Upper lobe of left lung (tissue), 6 donors: ENCODE results near the gene OR2T1. TPM values are rescaled to one million over a fixed set of nuclear protein-coding genes. Genes with fewer than 3 reads are reported as not detected.

Experiments
- ATAC-seq, 2 donors: fragments of 200-7000 bp; cut with Tn5 transposase; one replicate each; pipeline ENCODE4 v1.9.1; 2022; ENCODE audit warnings: mild to moderate bottlenecking in 2 of 2, moderate library complexity in 2 of 2; ENCODE audit not compliant: low FRiP score in 2 of 2
- DNase-seq, 2 donors: peaks; one replicate each; pipeline ENCODE4 v3.0.0-alpha.2; 2019 to 2020
- H3K27ac ChIP-seq, 4 donors: fragments of 200-600 bp; sonication (generic); one replicate each; pipeline ENCODE4 v1.5.1; 2016 to 2019
- H3K27me3 ChIP-seq, 4 donors: fragments of 200-600 bp; sonication (generic); one replicate each; pipeline ENCODE4 v1.5.1; 2017 to 2019
- H3K36me3 ChIP-seq, 4 donors: fragments of 200-600 bp; sonication (generic); one replicate each; pipeline ENCODE4 v1.5.1; 2016 to 2019
- H3K4me1 ChIP-seq, 4 donors: fragments of 200-600 bp; sonication (generic); one replicate each; pipeline ENCODE4 v1.5.1; 2018 to 2019
- H3K4me3 ChIP-seq, 4 donors: fragments of 200-600 bp; sonication (generic); one replicate each; pipeline ENCODE4 v1.5.1; 2017 to 2019; ENCODE audit warnings: mild to moderate bottlenecking in 2 of 4, moderate library complexity in 1 of 4
- H3K9me3 ChIP-seq, 4 donors: fragments of 200-600 bp; sonication (generic); one replicate each; pipeline ENCODE4 v1.5.1; 2018 to 2019
- CTCF ChIP-seq, 6 experiments: fragments of 450-650 bp in 4 of 6; fragments of 200-600 bp in 2 of 6; sonication (generic) in 2 of 6; IDR thresholded peaks; one replicate each; pipeline ENCODE4 v1.5.1; 2016 to 2019; ENCODE audit warnings: antibody characterized with exemption in 6 of 6
- EP300 ChIP-seq, 4 donors: sonication (generic); formaldehyde crosslinking; IDR thresholded peaks; one replicate each; pipeline ENCODE4 v1.5.1; 2017; ENCODE audit warnings: antibody characterized with exemption in 4 of 4, control low read depth in 2 of 4
- POLR2A ChIP-seq, 4 donors: fragments of 450-650 bp; IDR thresholded peaks; one replicate each; pipeline ENCODE4 v1.5.1; 2016 to 2017; ENCODE audit warnings: antibody characterized with exemption in 4 of 4, mild to moderate bottlenecking in 2 of 4
- POLR2AphosphoS5 ChIP-seq, 2 donors: sonication (generic); formaldehyde crosslinking; IDR thresholded peaks; one replicate each; pipeline ENCODE4 v1.5.1; 2017; ENCODE audit warnings: antibody characterized with exemption in 2 of 2
- WGBS, 2 donors: methylation state at CpG; one replicate each; pipeline ENCODE4 v1.1.5; 2017 to 2018; 5-methylcytosine and 5-hydroxymethylcytosine counted together
- total RNA-seq, 6 donors: library from RNA; depleted of rRNA in 4 of 6; stranded (reverse); fragments of >200 nt in 4 of 6; gene quantifications; one replicate each; pipeline versions ENCODE4 v1.1.0 to v1.2.1, GENCODE V29; 2016 to 2021
- donor health status: DM: no; HTN: no; CAD: no; lungs with moderate emphysema.
- donor health status: DM: no; HTN: yes; CAD: no; lungs with severe emphysema.

OR2T1 gene
- total RNA-seq, 6 donors from 2014 or later: not detected

DNA sequence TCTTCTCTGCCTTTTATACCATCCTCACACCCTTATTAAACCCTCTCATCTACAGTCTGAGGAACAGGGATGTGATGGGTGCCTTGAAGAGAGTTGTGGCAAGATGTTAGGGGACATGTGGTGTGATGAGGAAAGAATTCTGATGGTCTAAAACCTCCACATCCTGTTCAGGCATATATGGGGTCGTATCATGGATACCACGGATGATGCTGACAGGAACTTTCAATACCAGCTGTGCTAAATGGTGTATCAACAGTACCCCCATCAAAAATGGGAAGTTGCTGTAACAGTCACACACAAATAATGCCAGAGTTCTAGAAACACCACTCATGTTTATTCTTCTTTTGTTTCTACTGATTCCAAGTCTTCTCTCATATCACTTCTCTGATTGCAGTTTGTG lies 14.4 kb upstream of the OR2T1 start:
- no peak for DNase-seq
- no peaks in the 10 kb centered on the region for H3K4me1 ChIP-seq
- H3K4me3 ChIP-seq: no peak overlapping the region
- no peaks in the 10 kb centered on the region for H3K27me3 ChIP-seq
- H3K27ac ChIP-seq: no peak overlapping the region
- 41 to 47% methylated on average over 2 of the region's 2 CpGs for WGBS, 2 donors
- TF ChIP-seq CTCF (IDR thresholded peaks at IDR 0.05) (no peak), POLR2AphosphoS5 (IDR thresholded peaks at IDR 0.05) (no peak), POLR2A (IDR thresholded peaks at IDR 0.05) (no peak), EP300 (IDR thresholded peaks at IDR 0.05) (no peak)
- H3K36me3 ChIP-seq: no peaks in the 10 kb centered on the region
- no peaks in the 10 kb centered on the region for H3K9me3 ChIP-seq
- no peak for ATAC-seq

DNA sequence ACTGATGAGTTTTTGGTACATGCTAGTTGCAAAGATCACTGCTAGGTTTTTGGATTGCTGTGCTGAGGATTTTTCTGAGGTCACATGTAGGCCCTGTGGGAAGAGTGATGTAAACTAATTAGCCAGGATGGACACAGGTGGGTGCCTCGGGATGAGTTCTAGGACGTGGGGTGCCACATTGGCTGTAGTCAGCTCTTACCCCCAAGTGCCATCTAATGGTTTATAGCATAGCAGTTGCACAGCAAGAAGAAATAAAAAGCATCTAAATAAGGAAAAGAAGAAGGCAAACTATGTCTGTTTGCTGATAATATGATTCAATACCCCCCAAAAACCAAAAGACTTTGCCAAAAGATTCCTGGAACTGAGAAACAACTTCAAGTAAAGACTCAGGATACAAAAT lies 9.8 kb upstream of the OR2T1 start:
- no peak overlapping the region for H3K4me3 ChIP-seq
- H3K27me3 ChIP-seq: no peaks in the 10 kb centered on the region
- no peak for ATAC-seq
- H3K36me3 ChIP-seq: no peaks in the 10 kb centered on the region
- H3K4me1 ChIP-seq: no peaks in the 10 kb centered on the region
- TF ChIP-seq EP300 (IDR thresholded peaks at IDR 0.05) (no peak), POLR2AphosphoS5 (IDR thresholded peaks at IDR 0.05) (no peak), CTCF (IDR thresholded peaks at IDR 0.05) (no peak), POLR2A (IDR thresholded peaks at IDR 0.05) (no peak)
- H3K27ac ChIP-seq: no peak overlapping the region
- peaks cover 0 to 3% (median 0%) of the 10 kb centered on the region in 4 donors for H3K9me3 ChIP-seq
- no peak for DNase-seq
- 51 to 63% methylated on average over 2 of the region's 2 CpGs for WGBS, 2 donors

GRCh38 chr1:248404024-248404423 lies 1.2 kb downstream of the OR2T1 start:
- Histone ChIP-seq H3K27me3 (no peaks in the 10 kb centered on the region), H3K36me3 (no peaks in the 10 kb centered on the region), H3K27ac (no peak overlapping the region), H3K4me1 (no peaks in the 10 kb centered on the region), H3K9me3 (no peaks in the 10 kb centered on the region), H3K4me3 (no peak overlapping the region)
- DNase-seq: no peak
- no peak for ATAC-seq
- TF ChIP-seq POLR2AphosphoS5 (IDR thresholded peaks at IDR 0.05) (no peak), EP300 (IDR thresholded peaks at IDR 0.05) (no peak), CTCF (IDR thresholded peaks at IDR 0.05) (no peak), POLR2A (IDR thresholded peaks at IDR 0.05) (no peak)
- WGBS, 2 donors: 85 to 87% methylated on average over 6 of the region's 6 CpGs

DNA sequence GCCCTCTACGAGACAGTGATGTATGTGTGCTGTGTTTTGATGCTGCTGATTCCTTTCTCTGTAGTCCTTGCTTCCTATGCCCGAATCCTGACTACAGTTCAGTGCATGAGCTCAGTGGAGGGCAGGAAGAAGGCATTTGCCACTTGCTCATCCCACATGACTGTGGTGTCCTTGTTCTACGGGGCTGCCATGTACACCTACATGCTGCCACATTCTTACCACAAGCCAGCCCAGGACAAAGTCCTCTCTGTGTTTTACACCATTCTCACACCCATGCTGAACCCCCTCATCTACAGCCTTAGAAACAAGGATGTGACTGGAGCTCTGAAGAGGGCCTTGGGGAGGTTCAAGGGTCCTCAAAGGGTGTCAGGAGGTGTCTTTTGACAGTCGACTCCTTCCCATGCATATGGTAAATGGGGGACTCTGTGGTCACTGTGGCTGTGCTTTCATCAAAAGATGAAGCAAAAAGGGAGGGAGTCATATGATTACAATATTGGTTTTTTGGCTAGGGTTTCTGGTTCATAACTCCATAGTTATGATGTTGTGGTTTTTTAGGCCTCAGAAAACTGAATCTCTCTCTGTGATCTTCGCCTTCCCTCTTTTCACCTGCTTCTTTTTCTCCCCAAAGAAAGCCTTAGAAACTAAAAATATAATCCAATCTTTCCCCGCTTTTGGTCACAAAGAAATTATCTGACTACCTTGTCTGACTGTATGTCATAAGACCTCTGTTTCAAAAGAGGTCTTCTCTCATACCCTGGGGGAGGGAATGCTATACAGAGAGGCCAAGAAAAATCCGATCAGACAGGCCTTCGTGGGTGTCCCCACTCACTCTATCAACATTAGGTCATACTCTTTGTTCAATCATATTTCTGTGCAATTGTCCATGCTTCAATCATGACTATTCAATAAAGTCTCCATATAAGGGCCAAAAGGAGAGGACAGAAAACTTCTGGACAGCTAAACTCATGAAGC lies 4.2 kb downstream of the OR2T1 start:
- DNase-seq (no peak), ATAC-seq (peak in 1 of 2 donors; percentile 15)
- WGBS, 2 donors: 70 to 75% methylated on average over 7 to 8 of the region's 8 CpGs
- Histone ChIP-seq H3K9me3 (no peaks in the 10 kb centered on the region), H3K4me3 (no peak overlapping the region), H3K4me1 (no peaks in the 10 kb centered on the region), H3K27me3 (no peaks in the 10 kb centered on the region), H3K27ac (no peak overlapping the region), H3K36me3 (no peaks in the 10 kb centered on the region)
- TF ChIP-seq POLR2AphosphoS5 (IDR thresholded peaks at IDR 0.05) (no peak), EP300 (IDR thresholded peaks at IDR 0.05) (no peak)

DNA sequence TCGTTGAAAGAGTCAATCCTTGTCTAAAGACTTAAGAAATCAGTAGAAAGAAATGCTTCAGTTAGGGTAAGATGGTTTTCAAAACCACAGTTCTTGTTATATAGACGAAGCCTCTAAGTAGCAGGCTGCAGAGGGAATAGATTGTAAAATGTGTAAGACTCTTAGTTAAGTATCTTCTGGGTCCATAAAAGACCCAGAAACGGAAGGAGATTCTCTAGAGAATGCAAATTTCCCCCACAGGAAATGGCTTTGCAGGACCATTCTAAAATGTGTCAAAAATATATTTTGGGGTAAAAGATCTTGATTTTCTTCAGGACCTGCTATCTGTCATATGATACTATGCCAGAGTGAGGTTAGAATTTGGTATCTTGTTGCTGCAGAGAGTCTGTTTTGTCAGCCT lies 13.4 kb downstream of the OR2T1 start:
- Histone ChIP-seq H3K9me3 (peaks cover 0 to 2% (median 0%) of the 10 kb centered on the region in 4 donors), H3K4me1 (no peaks in the 10 kb centered on the region), H3K27me3 (no peaks in the 10 kb centered on the region), H3K36me3 (no peaks in the 10 kb centered on the region), H3K4me3 (no peak overlapping the region), H3K27ac (no peak overlapping the region)
- ATAC-seq: no peak
- WGBS, 2 donors: 46 to 59% methylated on average over 3 of the region's 3 CpGs
- DNase-seq: no peak
- TF ChIP-seq POLR2A (IDR thresholded peaks at IDR 0.05) (no peak), POLR2AphosphoS5 (IDR thresholded peaks at IDR 0.05) (no peak), CTCF (IDR thresholded peaks at IDR 0.05) (no peak), EP300 (IDR thresholded peaks at IDR 0.05) (no peak)
